Ishikawa (cell line): ENCODE data around the gene TMEM235.

Source experiments
- CEBPB ChIP-seq: IDR thresholded peaks from 2 replicates; pipeline ENCODE4 v1.6.1; 2012
- CREB1 ChIP-seq: IDR thresholded peaks from 2 replicates; pipeline ENCODE4 v1.6.1; 2012; ENCODE audit warnings: low read depth
- EP300 ChIP-seq: IDR thresholded peaks from 2 replicates; pipeline ENCODE4 v1.6.1; 2012; ENCODE audit warnings: borderline replicate concordance
- FOXM1 ChIP-seq: IDR thresholded peaks from 2 replicates; pipeline ENCODE4 v1.6.1; 2012; ENCODE audit warnings: low read depth, borderline replicate concordance
- NFIC ChIP-seq: IDR thresholded peaks from 2 replicates; pipeline ENCODE4 v1.6.1; 2012
- RAD21 ChIP-seq: IDR thresholded peaks from 2 replicates; pipeline ENCODE4 v1.6.1; 2012; ENCODE audit warnings: low read depth
- TAF1 ChIP-seq: IDR thresholded peaks from 2 replicates; pipeline ENCODE4 v1.6.1; 2012; ENCODE audit warnings: low read depth, mild to moderate bottlenecking
- TCF12 ChIP-seq: IDR thresholded peaks from 2 replicates; pipeline ENCODE4 v1.6.1; 2012; ENCODE audit warnings: low read depth
- TEAD4 ChIP-seq: IDR thresholded peaks from 2 replicates; pipeline ENCODE4 v1.6.1; 2012
- TF ChIP-seq, protein P1 (sequence below): IDR thresholded peaks from 2 replicates; pipeline ENCODE4 v1.6.1; 2012
- TF ChIP-seq, protein P2 (sequence below): IDR thresholded peaks from 2 replicates; pipeline ENCODE4 v1.6.1; 2012; ENCODE audit warnings: low read depth, mild to moderate bottlenecking

DNA sequence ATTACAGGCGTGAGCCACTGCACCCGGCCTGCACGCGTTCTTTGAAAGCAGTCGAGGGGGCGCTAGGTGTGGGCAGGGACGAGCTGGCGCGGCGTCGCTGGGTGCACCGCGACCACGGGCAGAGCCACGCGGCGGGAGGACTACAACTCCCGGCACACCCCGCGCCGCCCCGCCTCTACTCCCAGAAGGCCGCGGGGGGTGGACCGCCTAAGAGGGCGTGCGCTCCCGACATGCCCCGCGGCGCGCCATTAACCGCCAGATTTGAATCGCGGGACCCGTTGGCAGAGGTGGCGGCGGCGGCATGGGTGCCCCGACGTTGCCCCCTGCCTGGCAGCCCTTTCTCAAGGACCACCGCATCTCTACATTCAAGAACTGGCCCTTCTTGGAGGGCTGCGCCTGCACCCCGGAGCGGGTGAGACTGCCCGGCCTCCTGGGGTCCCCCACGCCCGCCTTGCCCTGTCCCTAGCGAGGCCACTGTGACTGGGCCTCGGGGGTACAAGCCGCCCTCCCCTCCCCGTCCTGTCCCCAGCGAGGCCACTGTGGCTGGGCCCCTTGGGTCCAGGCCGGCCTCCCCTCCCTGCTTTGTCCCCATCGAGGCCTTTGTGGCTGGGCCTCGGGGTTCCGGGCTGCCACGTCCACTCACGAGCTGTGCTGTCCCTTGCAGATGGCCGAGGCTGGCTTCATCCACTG, 17.3 kb upstream of the TMEM235 start, which contains the start of gene BIRC5:
- TF ChIP-seq, protein P1, sequence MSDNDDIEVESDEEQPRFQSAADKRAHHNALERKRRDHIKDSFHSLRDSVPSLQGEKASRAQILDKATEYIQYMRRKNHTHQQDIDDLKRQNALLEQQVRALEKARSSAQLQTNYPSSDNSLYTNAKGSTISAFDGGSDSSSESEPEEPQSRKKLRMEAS: peak; percentile 95
- TF ChIP-seq EP300 (peak; percentile 34; the same call in 1 of the 2 replicates), TAF1 (peak; percentile 89), CEBPB (no peak), TCF12 (peak; percentile 42), RAD21 (no peak), CREB1 (no peak; the same call in 1 of the 2 replicates), TEAD4 (0 out of 2 replicates have a peak, but pooled peaks have one; percentile 6), FOXM1 (peak; percentile 85), NFIC (peak; percentile 17; the same call in 1 of the 2 replicates)
- TF ChIP-seq, protein P2, sequence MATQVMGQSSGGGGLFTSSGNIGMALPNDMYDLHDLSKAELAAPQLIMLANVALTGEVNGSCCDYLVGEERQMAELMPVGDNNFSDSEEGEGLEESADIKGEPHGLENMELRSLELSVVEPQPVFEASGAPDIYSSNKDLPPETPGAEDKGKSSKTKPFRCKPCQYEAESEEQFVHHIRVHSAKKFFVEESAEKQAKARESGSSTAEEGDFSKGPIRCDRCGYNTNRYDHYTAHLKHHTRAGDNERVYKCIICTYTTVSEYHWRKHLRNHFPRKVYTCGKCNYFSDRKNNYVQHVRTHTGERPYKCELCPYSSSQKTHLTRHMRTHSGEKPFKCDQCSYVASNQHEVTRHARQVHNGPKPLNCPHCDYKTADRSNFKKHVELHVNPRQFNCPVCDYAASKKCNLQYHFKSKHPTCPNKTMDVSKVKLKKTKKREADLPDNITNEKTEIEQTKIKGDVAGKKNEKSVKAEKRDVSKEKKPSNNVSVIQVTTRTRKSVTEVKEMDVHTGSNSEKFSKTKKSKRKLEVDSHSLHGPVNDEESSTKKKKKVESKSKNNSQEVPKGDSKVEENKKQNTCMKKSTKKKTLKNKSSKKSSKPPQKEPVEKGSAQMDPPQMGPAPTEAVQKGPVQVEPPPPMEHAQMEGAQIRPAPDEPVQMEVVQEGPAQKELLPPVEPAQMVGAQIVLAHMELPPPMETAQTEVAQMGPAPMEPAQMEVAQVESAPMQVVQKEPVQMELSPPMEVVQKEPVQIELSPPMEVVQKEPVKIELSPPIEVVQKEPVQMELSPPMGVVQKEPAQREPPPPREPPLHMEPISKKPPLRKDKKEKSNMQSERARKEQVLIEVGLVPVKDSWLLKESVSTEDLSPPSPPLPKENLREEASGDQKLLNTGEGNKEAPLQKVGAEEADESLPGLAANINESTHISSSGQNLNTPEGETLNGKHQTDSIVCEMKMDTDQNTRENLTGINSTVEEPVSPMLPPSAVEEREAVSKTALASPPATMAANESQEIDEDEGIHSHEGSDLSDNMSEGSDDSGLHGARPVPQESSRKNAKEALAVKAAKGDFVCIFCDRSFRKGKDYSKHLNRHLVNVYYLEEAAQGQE: no peak
